Fibroblast of mammary gland (primary cell): Measurements from ENCODE around the gene SEPTIN10.
A peak's percentile ranks its signal among the peaks of the same experiment; 100 is the strongest.

Experiments
- DNase-seq: peaks from one replicate; pipeline ENCODE4 v3.0.0-alpha.2; 2010; ENCODE audit warnings: low read depth
- H3K4me3 ChIP-seq: 2 replicates; pipeline ENCODE4 v1.5.1; 2011; ENCODE audit warnings: low read depth, mild to moderate bottlenecking, low read length, moderate library complexity; ENCODE audit not compliant: control insufficient read depth
- CTCF ChIP-seq: conservative IDR thresholded peaks from 2 replicates; pipeline ENCODE4 v1.5.1; 2011; ENCODE audit warnings: low read depth, low read length, inconsistent platforms; ENCODE audit not compliant: control insufficient read depth, insufficient read depth

Gene SEPTIN10

GRCh38 chr2:109638795-109639194 is 25.0 kb upstream of the SEPTIN10 start:
- TF ChIP-seq CTCF: no peak
- H3K4me3 ChIP-seq: no peak overlapping the region
- peak; percentile 66 for DNase-seq

- DNase-seq: peak; percentile 77
- no peak overlapping the region for H3K4me3 ChIP-seq
- TF ChIP-seq CTCF: no peak
These were observed 24.2 kb upstream of the SEPTIN10 start for GRCh38 chr2:109637749-109638570.

- TF ChIP-seq CTCF: no peak
- DNase-seq: no peak
These were observed 22.6 kb upstream of the SEPTIN10 start for GRCh38 chr2:109636317-109636716.

GRCh38 chr2:109635426-109636304 is 21.9 kb upstream of the SEPTIN10 start:
- no peak overlapping the region for H3K4me3 ChIP-seq

More at GRCh38 chr2:109636317-109636716, 22.6 kb upstream of the SEPTIN10 start:
- H3K4me3 ChIP-seq: no peak overlapping the region

GRCh38 chr2:109633284-109633961 is 19.7 kb upstream of the SEPTIN10 start:
- no peak for DNase-seq
- TF ChIP-seq CTCF: no peak
- no peak overlapping the region for H3K4me3 ChIP-seq

More at GRCh38 chr2:109635426-109636304, 21.9 kb upstream of the SEPTIN10 start:
- no peak for DNase-seq
- no peak for TF ChIP-seq CTCF

- no peak overlapping the region for H3K4me3 ChIP-seq
- DNase-seq: no peak
- no peak for TF ChIP-seq CTCF
These were observed 18.5 kb upstream of the SEPTIN10 start for GRCh38 chr2:109632158-109632789.
